GM18868 (cell line): ENCODE data around the gene TASP1.
"Not testable (repeated sequence)": the region's sequence is repeated elsewhere in the genome, so short reads cannot be mapped to it uniquely, and the experiment has no call there.

Experiments used
- ATAC-seq: cut with Tn5 transposase; IDR thresholded peaks from one replicate; pipeline ENCODE4 v1.9.1; 2021; ENCODE audit warnings: mild to moderate bottlenecking, moderate library complexity; ENCODE audit not compliant: unreplicated experiment

TASP1 gene

DNA sequence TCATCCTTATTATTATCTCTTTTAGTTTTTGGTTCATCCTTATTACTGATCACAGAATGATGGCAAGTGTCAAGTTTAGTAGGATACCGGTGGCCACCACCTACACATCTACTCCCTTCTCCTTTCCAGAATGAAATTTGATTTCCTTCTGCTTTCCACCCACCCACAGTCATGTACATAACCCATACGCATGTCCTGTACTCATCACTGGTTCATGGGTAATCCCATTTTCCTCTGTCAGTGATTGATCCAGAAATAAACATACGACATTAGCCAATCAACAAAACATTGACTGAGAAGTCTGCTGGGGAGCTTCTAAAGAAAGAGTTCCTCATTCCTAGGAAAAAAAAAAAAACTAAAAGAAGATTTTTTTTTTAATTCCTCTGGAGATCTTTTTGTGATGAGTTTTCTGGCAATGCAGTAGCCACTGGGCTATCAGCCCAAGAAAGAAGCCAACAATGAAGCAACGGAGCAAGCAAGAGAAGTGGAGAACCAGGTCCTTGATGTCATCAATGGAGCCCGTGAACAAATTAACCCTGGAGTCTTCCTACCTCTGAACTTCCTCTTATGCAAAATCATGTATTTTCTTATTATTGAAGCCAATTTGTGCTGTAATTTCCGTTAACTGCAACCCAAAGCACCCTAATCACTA, 127.8 kb downstream of the TASP1 start:
- ATAC-seq: no peak

- no peak for ATAC-seq
These were observed 131.1 kb downstream of the TASP1 start for GRCh38 chr20:13507646-13508045.

DNA sequence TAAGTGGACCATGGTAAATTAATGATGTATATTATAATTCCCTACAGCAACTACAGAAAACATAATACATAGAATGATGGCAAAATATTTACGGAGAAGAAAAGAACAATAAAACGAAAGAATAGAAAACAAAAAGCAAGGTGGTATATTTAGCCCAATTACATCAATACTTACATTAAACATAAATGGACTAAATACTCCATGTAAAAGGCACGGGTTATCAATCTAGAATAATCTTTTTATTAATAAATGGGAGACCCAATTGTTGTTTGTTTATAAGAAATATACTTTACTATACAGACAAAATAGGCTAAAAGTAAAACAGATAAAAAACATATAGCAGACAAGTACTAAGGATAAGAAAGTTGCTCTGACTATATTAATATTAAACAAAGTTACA, 137.2 kb downstream of the TASP1 start:
- ATAC-seq: no peak

GRCh38 chr20:13494019-13494418, 144.7 kb downstream of the TASP1 start:
- ATAC-seq: no peak

GRCh38 chr20:13493143-13493542, 145.6 kb downstream of the TASP1 start:
- no peak for ATAC-seq

DNA sequence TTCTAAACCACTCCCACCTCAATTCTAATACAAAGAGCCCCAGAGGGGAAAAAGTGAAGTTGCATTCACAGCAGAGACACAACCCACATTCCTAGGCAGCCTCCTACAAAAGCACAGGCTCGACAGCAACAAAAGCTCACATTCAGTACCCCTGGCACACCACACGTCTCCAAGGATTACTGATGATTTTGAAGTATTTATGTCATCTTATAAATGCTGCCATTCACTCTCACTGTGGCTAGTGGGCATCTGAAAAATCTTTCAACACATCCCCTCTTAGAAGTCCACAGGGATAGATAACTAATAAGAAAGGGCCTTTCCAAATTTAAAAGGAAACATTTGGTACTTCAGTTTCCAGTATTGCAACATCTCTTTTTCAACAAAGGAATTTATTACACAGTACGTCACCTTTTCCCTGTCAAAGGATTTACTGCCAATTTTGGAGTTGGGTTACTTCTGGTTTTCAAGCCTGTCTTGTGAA, 146.7 kb downstream of the TASP1 start:
- no peak for ATAC-seq

- ATAC-seq: no peak
These were observed 151.5 kb downstream of the TASP1 start for GRCh38 chr20:13487202-13487601.

DNA sequence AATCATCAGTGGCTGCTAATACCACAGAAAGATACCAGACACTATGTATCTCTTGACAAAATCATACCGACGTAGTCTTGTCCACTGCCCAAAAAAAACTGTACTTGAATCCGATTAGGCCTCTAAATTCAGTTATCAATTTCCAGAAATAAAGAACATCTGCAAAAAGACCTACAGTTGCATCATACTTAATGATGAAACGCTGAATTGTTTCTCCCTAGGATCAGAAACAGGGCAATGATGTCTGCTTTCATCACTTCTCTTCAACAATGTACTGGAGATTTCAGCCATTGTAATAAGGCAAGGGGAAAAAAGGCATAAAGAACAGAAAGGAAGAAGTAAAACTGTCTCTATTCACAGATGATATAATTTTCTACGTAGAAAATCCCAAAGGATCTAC, 152.0 kb downstream of the TASP1 start:
- ATAC-seq: no peak

GRCh38 chr20:13485576-13485975, 153.2 kb downstream of the TASP1 start:
- ATAC-seq: no peak

- not testable (repeated sequence) for ATAC-seq
These were observed 153.7 kb downstream of the TASP1 start for GRCh38 chr20:13485019-13485418.

GRCh38 chr20:13483472-13483871, 155.3 kb downstream of the TASP1 start:
- not testable (repeated sequence) for ATAC-seq

DNA sequence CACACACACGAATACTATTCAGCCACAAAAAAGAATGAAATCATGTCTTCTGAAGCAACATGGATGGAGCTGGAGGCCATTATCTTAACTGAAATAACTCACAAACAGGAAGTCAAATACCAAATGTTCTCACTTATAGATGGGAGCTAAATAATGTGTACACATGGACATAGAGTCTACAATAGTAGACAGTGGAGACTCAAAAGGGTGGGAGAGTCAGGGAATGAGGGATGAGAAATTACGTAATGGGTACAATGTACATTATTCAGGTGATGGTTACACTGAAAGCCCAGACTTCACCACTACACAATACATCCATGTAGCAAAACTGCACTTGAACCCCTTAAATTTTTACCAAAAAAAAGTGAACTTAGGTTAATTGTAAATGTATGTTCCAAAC, 160.4 kb downstream of the TASP1 start:
- no peak for ATAC-seq

DNA sequence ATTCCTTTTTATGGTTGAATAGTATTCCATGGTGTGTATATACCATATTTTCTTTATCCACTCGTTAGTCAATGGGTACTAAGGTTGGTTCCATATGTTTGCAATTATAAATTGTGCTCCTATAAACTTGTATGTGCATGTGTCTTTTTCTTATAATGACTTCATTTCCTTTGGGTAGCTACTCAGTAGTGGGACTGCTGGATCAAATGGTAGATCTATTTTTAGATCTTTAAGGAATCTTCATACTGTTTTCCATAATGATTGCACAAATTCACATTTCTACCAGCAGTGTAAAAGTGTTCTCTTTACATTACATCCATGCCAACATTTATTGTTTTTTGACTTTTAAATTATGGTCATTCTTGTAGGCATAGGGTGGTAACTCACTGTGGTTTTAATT, 164.3 kb downstream of the TASP1 start:
- no peak for ATAC-seq

- ATAC-seq: no peak
These were observed 169.5 kb downstream of the TASP1 start for GRCh38 chr20:13469262-13469661.

GRCh38 chr20:13468166-13468565, 170.6 kb downstream of the TASP1 start:
- no peak for ATAC-seq

GRCh38 chr20:13464702-13465101, 174.0 kb downstream of the TASP1 start:
- no peak for ATAC-seq

- no peak for ATAC-seq
These were observed 176.8 kb downstream of the TASP1 start for GRCh38 chr20:13461849-13462458.

DNA sequence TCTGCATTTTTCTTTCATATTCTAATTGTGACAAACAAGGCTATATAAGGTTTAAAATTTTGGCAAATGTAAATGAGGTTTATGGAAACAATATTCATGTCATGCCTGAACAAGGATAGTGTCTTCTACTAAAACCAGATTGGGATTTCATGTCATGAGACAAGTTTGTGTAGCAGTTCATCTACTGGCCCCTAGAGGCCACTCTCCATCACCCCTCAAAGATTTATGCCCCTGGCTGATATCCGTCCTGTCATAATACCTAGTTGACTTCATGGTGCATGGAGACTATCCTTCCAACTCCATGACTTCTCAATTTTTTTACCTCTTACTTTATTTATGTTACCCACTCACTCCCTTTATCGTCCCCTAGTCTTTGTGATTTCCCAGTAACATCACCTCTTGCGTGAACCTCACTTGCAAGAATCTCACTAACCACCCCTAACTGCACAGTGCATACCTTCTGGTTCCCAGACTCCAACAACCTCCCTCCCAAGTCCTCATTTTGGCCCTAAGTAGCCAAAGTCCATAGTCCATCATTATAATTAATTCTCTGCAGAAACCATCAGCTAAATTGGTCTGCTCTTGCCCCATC, 179.8 kb downstream of the TASP1 start:
- ATAC-seq: peak; percentile 98

DNA sequence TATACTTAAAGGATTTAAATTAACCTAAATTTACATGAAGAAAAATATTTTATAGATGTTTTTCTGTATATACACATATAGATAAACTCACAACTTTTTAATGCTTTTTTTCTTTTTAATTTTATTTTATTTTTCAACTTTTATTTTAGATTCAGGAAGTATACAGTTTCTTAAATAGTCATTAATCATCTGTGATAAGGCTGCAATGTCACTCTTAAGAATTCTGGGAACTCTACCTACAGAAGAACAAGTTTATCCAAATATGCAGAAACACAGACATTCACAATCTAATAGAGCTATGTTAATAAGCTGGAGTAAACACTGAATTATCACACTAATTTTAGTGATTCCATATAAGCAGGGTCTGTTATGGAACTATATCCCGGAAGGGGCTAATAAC, 181.2 kb downstream of the TASP1 start:
- no peak for ATAC-seq

GRCh38 chr20:13455713-13456112, 183.0 kb downstream of the TASP1 start:
- no peak for ATAC-seq

- no peak for ATAC-seq
These were observed 185.4 kb downstream of the TASP1 start for GRCh38 chr20:13453367-13453766.

GRCh38 chr20:13452470-13453124, 186.1 kb downstream of the TASP1 start:
- no peak for ATAC-seq
